Midbrain (tissue), 1 donor: ENCODE results near the gene UHRF2.
"Not testable (repeated sequence)": the region's sequence is repeated elsewhere in the genome, so short reads cannot be mapped to it uniquely, and the experiment has no call there.

Experiments used
- DNase-seq: peaks from one replicate; lab custom pipeline; 2025; lab: John Stamatoyannopoulos, UW

The UHRF2 gene

DNA sequence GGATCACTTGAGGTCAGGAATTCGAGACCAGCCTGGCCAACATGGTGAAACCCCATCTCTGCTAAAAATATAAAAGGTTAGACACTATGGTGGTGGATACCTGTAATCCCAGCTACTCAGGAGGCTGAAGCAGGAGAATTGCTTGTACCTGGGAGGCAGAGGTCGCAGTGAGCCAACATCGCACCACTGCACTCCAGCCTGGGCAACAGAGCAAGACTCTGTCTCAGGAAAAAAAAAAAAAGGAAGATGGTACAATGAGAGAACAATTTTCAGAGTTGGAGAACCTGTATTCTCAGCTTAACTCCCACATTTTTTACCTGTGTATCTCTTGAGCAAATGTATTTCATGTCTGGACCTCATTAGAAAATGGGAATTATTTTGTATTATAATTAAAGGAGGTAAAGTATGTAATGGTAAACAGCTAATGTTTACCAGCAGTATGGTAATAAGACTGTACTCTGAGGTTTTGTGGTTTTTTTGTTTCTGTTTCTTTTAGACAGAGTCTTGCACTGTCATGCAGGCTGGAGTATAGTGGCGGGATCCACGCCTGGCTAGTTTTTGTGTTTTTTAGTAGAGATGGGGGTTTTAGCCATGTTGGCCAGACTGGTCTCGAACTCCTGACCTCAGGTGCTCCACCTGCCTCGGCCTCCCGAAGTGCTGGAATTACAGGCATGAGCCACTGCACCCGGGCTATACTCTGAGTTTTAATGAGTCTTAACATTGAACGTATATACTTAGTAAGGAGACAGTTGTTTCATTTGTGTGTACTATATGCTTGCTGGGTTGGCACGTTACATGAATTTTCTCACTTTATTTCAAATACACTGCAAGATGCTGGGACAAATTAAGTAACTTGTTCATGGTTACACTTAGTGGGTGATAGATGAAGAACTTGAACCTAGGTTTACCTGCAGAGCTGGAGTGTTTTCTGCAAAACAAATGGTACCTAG lies 16.2 kb downstream of the UHRF2 start:
- no peak for DNase-seq

DNA sequence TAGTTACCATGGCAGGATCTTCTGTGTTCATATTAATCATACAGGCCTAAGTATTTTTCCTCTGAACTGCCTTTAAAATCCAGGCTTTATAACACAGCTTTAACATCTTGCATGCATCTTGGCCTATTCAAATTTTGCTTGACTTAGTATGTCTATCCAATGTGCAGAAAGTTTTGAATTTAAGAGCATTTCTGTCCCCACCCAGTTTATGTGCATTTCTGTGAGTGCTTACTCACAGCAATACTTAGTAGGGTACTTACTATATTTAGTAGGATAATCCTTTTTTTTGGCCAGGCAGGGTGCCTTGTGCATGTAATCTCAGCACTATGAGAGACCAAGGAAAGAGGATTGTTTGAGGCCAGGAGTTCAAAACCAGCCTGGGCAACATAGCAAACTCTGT lies 18.0 kb downstream of the UHRF2 start:
- DNase-seq: no peak

DNA sequence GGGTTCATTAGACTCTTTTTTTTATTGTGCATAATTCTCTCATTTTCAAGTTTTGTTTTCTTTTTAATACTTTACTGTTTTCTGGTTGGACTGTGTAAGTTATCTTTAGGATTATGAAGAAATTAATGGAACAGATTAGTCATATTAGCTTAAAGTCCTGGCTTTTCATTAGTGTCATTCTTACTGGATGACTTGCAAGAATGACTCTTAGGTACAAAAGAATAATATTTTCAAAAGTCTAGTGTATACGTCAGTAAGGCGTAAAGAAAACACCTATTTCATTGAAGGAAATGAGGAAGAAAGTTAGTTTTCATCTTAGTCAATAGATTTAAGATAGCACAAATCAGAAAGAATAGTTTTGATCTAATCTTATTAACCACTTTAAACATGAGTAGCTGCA lies 20.4 kb downstream of the UHRF2 start:
- no peak for DNase-seq

DNA sequence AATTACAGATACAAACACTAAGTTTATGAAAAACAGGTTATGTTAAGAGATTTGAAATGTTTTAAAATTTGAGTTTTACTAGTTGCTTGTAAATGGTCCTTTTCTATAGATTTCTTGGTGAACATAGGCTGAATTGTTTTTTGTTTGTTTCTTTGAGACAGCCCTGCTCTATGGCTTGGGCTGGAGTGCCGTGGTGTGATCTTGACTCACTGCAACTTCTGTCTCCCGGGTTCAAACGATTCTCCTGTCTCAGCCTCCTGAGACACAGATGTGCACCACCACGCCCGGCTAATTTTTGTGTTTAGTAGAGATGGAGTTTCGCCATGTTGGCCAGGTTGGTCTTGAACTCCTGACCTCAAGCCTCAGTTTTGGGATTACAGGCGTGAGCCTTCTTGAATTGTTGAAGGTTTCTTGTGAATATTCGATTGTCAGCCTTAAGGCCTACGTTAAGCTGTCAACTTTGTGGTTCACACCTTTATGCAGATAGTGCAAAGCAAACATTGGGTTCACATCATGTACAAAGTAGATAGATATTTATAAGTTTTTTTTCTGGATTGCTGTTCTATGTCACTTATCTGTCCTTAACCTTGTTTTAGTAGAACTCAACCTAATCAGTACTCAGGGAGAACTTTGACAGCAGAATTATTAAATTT lies 26.2 kb downstream of the UHRF2 start:
- no peak for DNase-seq

DNA sequence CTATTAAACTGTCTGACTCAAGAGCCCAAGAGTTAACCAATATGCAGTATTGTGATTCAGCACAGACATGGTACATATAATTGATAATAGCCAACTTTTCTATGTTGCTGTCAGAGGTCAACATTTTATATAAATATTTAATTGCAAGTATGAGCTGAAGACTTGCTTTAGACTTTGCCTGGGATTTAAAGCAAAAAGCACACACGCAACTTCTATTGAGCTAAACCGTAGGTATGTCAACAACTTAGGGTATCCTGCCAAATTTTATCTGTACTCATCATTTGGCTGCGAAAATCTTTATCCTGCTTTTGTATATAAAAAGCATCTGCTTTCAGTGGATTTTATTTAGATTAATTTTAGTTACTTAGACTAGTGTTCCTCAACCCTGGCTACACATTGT lies 27.4 kb downstream of the UHRF2 start:
- no peak for DNase-seq

DNA sequence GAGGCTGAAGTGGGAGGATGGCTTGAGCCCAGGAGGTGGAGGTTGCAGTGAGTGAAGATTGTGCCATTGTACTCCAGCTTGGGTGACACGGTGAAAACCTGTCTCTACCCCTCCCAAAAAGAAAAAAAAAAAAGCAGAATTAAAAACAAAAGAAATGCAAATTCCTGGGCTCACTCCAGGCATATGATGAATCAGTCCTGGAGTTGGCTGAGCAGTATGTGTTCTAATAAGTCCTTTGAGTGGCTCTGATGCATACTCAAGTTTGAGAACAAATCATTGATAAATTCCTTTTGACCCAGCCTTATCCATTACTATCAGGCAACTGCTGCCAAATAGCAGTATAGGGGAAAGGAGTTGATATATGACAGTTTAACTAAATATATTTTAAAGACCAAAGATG lies 28.3 kb downstream of the UHRF2 start:
- no peak for DNase-seq

DNA sequence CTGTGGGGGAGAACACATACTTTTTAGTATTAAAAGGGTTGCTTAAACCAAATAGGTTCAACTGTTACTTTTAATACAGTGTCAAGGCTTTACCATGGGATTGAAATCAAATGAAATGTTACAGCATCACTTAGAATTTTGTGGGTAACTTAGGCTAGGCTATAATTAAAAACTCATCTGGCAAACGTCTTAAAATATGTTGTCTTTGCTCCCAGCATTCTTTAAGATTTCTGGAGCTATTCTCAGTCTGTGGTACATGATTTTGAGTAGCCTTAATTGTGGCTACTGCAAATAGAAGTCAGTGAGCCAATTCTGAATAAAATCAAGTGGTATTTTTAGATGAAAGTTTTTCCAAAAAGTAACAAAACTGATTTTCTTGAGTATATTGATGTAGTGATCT lies 30.7 kb downstream of the UHRF2 start:
- DNase-seq: no peak

DNA sequence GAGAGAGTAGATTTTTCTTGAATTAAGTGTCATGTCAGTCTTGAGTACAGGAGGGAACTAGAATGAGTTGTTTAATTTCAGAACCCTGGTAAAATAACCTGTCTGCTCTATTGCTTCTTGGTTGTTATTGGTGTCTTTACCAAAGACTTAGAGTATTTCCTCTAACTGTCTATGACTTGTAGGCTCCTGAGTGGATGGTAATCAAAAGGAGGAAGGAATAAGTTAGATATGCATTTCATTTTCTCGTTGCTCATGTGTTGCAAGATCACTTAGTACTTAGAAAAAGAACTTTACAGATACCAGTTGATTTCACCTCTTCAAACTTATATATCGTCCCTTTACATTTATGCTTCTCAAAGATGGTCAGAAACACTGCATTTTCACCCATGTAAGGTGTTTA lies 31.1 kb downstream of the UHRF2 start:
- DNase-seq: no peak

DNA sequence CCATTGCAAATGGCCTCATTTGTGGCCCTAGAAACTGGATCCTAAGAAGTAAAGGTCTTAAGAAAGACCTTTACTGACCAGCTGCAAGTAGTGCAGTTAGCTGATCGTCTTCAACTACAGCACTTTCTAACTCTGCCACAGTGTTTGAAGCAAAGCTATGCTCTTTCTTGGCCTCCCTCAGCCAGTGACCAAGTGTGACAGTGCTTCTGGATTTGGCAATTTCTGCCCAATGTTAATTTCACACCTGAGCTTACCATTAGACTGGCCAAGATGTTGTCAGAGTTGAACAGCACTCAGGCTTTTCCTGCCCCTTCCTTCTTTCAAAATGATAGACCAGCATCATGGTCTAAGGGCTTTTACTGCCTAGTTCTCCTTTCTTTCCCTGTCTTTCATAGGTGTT lies 36.1 kb downstream of the UHRF2 start:
- DNase-seq: no peak

DNA sequence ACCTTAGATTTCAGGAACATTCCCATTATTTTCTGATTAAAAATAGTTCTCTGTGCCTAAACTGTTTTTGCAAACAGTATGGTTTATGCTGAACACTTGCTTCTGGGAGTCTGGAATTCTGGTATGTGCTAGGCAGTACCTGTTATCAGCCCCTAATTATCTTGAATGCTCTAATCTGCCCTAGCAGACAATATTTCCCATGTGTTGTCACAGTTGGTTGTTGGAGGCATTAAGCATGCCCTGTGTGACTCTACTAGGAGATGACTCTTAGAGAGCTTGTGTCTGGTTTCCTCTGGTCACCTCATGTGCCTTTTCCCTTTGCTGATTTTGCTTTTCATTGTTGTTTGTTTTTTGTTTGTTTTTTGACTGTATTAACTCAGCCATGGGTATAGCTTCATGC lies 36.6 kb downstream of the UHRF2 start:
- no peak for DNase-seq

DNA sequence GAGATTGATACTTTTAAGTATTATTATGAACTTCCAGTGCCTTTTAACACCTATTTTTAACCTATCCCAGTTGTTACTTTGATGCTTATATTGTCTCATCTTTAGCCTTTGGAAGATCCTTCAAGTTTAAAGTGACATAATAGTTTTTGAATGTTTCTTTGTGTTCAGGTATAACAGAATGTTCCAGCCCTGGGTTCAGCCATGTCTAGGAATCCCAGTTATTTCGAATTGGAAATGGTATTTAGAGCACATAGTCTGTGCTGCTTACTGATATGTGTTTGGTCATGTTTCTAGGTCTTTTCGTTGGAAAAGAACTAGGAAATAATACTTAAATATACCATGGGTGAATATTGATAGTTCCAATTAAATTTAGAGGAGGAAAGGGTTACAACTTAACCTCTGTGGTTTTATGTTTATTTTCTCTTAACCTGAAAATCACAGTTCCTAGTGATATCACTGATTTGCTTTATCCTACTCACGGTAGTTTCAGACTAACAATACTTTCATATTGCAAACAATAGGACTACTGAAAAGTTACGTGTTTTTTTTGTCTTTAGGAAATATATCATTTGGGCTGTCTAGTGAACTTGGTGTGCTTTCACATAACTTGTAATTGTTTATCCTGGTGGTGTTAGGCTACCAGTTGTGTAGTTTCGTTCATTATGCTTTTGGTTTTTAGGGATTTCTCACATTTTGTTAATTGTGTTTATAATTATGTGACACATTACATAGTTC lies 37.8 kb downstream of the UHRF2 start:
- no peak for DNase-seq

DNA sequence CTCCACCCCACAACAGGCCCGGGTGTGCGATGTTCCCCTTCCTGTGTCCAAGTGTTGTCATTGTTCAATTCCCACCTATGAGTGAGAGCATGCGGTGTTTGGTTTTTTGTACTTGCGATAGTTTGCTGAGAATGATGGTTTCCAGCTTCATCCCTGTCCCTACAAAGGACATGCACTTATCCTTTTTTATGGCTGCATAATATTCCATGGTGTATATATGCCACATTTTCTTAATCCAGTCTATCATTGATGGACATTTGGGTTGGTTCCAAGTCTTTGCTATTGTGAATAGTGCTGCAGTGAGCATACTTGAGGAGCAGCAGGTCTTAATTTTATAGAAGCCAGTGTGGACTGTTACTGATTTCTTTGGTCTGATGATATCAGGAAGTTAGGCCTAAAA lies 42.3 kb downstream of the UHRF2 start:
- DNase-seq: not testable (repeated sequence)

DNA sequence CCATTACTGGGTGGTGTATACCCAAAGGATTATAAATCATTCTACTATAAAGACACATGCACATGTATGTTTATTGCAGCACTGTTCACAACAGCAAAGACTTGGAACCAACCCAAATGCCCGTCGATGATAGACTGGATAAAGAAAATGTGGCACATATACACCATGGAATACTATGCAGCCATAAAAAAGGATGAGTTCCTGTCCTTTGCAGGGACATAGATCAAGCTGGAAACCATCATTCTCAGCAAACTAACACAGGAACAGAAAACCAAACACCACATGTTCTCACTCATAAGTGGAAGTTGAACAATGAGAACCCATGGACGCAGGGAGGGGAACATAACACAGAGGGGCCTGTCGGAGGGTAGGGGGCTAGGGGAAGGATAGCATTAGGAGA lies 45.7 kb downstream of the UHRF2 start:
- DNase-seq: not testable (repeated sequence)

DNA sequence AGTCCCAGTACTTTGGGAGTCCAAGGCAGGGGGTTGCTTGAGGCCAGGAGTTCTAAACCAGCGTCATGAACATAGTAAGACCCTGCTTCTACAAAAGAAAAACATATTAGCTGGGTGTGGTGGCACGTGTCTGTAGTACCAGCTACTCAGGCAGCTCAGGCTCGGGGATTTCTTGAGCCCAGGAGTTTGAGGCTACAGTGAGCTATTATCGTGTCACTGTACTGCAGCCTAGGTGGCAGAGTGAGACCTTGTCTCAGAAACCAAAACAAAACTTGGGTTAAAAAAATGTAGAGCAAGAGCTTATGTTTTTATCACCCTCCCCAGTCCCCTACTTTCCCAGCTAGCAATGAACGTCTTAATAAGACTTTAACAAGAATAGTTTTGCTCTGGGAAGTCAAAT lies 46.7 kb downstream of the UHRF2 start:
- no peak for DNase-seq

DNA sequence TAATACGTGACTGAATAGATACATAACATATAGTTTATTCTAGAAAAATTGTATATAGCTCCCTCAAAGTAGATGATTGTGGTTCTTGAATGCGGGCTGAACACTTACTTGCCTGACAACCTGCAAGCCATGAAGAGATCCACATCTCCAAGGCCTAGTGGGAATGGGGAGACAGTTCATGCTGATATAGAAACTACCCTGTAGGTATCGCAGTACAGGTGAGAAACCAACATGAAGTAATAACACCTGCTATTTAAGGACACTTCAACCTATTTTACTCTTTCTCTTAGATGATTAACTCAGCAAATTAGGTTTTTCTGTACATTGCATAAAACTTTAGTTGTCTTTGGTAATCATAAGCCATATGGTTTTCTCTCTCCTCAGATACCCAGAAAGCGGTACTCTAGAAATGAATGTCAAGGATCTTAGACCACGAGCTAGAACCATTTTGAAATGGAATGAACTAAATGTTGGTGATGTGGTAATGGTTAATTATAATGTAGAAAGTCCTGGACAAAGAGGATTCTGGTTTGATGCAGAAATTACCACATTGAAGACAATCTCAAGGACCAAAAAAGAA lies 47.3 kb downstream of the UHRF2 start:
- DNase-seq: no peak

DNA sequence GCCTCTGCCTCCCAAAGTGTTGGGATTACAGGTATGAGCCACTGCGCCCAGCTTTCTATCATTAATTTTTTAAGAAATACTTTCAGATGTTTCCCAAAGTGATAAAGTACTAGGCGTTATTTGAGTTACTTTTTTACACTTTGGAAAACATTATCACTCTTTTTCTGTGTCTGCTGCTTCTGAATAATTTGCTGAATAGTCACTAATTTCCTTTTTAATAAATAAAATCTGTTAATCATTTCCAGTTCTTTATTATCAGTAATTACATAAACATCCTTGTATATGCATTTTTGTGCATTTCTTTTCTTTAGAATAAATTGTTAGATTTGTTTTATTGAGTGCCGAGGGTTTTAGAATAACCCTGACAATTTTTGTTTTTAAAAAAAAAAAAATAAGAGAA lies 48.6 kb downstream of the UHRF2 start:
- DNase-seq: no peak

DNA sequence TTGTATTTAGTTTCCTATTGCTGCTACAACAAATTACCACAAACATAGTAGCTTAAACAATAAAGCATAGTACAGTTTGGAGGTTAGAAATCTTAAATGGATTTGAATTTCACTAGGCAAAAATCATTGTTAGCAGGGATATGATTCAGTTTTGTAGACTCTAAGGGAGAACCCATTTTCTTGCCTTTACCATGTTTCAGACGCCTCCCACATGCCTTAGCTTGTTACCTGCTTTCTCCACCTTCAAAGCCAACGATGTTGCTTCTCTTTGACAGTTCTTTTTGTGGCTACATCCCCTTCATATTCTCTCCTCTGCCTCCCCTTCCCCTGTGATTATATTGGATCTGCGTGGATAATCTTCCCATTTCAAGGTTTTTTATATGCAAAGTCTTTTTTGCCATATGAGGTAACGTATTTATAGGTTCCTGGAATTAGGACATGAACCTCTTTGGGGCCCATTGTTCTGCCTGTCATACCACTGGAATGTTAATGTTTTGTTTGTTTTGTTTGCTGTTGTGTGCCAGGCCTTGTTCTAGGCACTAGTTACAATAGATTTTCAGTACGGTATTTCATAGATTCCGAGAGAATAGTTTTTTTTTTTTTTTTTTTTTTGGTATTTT lies 54.1 kb downstream of the UHRF2 start:
- peak; percentile 40 for DNase-seq

DNA sequence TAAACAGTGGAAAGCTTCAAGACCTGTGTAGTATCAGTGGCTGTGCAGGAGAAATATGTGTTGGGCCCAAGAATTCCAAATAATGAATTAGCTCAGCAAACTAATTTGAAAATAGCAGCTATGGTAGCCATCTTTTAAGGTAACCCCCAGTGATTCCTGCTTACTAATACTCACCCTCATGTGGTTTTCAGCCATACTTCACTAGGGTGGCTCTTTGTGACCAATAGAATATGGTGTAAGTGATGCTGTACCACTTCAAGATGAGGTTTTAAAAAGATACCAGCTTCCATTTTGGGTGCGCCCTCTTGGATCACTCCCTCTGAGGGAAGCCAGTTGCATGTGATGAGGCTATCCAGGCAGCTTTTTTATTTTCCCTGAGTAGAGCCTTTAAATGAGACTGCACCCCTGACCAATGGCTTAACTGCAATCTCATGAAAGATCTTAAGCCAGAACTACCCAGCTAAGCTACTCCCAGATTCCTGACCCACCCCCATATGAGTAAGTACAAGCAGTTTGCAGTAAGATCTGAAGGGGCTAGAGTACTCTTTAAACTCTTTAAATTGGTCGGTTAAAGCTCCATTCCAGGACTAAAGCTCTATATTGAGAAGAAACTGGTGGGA lies 58.3 kb downstream of the UHRF2 start:
- DNase-seq: no peak

DNA sequence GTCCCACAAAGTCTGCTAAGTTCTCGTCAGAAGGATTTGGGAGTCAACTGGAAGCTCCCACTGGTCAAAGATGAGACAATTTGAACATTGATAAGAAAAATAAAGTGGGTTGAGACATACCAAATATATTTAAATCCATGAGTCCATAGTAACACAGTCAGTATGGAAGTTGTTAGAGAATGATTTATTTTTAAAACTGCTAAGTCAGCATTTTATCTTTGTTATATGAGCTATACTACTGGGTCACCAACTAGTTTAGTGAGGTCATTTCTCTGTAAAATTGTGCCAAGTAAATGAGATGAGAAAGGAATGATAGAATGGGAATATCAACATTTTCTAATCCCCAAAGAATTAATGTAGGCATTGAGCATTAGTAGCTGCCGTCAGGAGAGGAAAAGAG lies 60.2 kb downstream of the UHRF2 start:
- DNase-seq: no peak

DNA sequence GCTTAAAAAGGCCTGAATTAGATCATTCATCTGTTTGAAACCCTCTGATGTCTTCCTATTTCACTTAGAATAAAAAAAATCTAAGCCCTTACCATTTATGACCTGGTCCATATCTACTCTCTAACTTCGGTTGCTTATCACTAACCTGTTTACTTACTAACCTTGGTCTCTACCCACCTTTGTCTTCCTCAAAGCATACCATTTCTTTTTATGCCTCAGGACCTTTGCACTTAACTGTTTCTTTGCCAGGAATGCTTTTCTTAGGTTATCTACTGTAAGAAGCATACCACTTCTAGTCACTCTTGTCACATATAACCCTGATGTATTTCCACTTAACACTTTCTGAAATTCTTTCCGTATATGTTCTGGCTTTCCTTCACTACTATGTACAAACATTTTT lies 67.0 kb downstream of the UHRF2 start:
- no peak for DNase-seq

DNA sequence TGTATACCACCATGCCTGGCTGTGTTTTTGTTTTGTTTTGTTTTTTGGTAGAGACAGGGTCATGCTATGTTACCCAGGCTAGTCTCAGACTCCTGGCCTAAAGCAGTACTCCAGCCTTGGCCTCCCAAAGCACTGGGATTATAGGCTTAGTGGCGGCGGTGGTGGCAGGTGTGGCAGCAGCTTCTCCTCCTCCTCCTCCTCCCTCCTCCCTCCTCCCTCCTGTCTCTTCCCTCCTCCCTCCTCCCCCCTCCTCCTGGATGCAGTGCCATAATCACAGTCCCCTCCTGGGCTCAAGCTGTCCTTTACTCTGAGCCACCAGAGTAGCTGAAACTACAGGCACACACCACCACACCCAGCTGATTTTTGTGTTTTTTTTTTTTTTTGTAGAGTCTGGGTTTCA lies 71.2 kb downstream of the UHRF2 start:
- no peak for DNase-seq

DNA sequence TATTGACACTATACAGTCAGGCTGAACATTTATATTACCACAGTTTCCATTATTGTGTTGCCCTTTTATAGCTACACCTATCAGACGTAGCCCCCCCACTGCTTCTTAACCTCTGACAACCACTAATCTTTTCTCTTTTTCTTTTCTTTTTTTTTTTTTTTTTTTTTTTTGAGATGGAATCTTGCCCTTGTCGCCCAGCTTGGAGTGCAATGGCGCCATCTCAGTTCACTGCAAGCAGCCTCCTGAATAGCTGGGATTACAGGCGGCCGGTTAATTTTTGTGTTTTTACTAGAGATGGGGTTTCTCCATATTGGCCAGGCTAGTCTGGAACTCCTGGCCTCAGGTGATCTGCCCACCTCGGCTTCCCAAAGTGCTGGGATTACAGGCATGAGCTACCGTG lies 75.4 kb downstream of the UHRF2 start:
- no peak for DNase-seq
